Measurements from ENCODE around the gene ZNF778.

The ZNF778 gene

DNA sequence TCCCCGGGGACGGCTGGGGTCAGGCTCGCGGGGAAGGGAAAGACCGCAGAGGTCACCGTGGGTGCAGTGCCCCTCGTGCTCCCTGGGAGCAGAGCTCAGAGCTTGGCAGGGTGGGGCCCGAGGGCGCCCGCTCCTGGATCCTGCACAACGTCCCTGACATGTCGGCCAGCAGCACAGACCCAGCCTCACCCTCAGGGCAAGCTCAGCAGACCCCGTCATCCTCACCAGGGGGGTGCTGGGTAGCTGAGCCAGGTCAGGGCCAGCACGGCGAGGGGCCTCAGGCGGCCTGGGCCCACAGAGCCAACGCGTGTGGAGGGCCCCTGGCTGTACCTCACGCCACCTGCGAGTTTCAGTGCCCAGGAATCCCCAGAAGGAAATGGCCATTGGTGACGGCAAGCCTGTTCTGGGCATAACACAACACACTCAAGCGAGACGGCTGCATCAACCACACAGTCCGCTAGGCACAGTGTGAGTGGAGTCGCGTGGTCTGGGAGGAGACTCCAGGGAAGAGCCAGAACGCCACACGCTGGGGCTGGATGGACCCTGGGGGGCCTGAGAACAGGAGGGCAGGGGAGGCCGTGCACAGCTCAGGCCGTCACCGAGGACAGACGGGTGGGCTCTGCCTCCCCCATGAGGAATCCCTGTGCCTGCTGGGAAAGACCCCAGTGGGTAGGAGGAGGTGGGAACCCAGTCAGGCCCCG is 60.3 kb downstream of the ZNF778 start:
- no peak for TF ChIP-seq CTCF (IDR thresholded peaks at IDR 0.05; ENCODE audit: insufficient read depth, low read length, missing control alignments)
- ChIA-PET POLR2A (no interaction called here), CTCF (interaction anchor here (2.8 kb wide), 1 partner anchor 11 kb away, joined by 17 read pairs; no protein-coding TSS in a partner anchor)
- DNase-seq (ENCODE audit: low read depth, low spot score), result no peak
- H3K4me3 ChIP-seq (ENCODE audit: low read depth, low read length), result no peak overlapping the region

DNA sequence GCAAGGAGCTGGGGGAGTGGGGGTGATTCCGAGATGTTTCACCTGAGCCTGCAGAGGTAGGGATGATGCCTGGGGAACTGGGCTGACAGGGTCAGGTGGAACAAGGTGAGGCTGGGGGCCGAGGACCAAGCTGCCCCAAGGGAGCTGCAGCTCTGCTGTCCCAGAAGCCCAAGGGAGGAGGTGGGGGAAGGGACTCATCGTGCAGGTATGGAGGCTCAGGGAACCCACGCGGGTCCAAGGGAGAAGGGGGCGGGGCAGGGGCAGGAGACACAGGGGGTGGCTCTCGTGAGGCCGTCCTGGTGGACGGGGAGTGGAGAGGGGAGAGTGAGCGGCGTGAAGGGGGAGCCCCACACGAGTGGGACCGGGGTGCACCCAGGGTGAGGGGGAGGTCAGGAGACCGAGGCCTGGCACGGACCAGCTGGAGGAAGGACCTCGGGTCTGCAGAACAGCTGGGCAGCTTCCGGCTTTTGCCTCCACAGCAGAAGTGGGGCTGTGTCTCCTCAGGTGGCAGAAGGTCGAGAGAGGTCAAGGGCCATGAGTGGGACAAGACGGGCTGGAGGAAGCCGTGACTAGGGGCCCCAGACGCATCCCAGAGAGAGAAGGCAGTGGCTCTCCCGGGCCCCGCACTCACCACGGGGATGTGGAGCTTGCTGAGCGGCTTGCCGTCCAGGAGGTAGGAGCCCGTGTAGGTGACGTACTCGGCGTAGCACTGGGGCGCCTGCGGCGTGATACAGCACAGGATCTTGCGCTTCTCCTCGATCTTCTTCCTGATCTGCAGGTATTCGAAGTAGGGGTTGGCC is 61.1 kb downstream of the ZNF778 start:
- no peak overlapping the region for H3K4me3 ChIP-seq (ENCODE audit: low read depth, low read length)
- ChIA-PET POLR2A (no interaction called here), CTCF (interaction anchor here (2.8 kb wide), 1 partner anchor 10 kb away, joined by 17 read pairs; no protein-coding TSS in a partner anchor)
- DNase-seq (ENCODE audit: low read depth, low spot score), result no peak
- no peak for TF ChIP-seq CTCF (IDR thresholded peaks at IDR 0.05; ENCODE audit: insufficient read depth, low read length, missing control alignments)

DNA sequence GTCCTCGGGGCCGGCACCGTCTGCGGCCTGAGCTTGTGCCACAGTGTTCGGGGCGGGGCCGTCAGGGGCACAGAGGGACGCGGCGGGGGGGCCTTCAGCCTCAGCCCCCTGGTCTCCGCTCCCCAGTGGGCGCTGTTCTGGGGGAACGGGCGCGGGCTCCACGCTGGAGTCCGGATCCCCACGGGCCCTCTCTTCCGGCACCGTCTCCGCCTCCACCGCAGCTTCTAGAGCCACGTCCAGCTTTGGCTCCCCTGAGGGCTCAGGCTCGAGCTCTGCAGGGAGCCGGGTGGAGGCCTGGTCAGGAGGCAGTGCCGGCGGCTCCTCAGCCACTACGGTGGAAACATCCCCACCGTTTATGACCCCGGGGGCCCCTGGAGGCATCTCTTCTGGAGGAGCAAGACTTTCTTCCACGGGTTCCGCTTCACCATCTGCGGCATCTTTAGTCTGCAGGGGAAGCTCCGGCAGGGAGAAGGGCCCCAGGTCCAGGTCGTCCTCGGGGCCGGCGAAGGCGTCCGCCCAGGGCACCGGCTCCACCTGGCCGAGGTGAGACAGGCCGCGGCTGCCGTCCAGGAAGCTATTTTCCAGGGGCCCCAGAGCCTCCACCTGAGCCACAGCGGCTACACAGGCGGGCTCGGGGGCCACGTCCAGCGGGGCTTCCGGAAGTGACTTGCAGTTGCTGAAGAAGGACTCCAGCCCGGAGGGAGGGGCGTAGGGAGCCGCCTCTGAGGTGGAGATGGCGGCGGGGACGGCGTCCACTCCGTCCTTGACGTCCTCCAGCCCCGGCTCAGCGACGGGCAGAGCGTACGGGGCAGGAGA is 62.4 kb downstream of the ZNF778 start:
- CTCF ChIA-PET, result interaction anchor here (1.1 to 2.8 kb wide), 4 partner anchors 9 to 17 kb away, joined by 3 to 17 read pairs (median 5); no protein-coding TSS in a partner anchor
- TF ChIP-seq CTCF (IDR thresholded peaks at IDR 0.05; ENCODE audit: insufficient read depth, low read length, missing control alignments), result no peak
- DNase-seq (ENCODE audit: low read depth, low spot score), result no peak
- H3K4me3 ChIP-seq (ENCODE audit: low read depth, low read length), result no peak overlapping the region
- POLR2A ChIA-PET, result no interaction called here

GRCh38 chr16:89280546-89281188 is 63.2 kb downstream of the ZNF778 start:
- ChIA-PET POLR2A (no interaction called here), CTCF (interaction anchor here (1.1 to 2.1 kb wide), 4 partner anchors 8 to 17 kb away, joined by 3 to 6 read pairs (median 4); no protein-coding TSS in a partner anchor)
- TF ChIP-seq CTCF (IDR thresholded peaks at IDR 0.05; ENCODE audit: insufficient read depth, low read length, missing control alignments), result no peak
- no peak for DNase-seq (ENCODE audit: low read depth, low spot score)
- no peak overlapping the region for H3K4me3 ChIP-seq (ENCODE audit: low read depth, low read length)

DNA sequence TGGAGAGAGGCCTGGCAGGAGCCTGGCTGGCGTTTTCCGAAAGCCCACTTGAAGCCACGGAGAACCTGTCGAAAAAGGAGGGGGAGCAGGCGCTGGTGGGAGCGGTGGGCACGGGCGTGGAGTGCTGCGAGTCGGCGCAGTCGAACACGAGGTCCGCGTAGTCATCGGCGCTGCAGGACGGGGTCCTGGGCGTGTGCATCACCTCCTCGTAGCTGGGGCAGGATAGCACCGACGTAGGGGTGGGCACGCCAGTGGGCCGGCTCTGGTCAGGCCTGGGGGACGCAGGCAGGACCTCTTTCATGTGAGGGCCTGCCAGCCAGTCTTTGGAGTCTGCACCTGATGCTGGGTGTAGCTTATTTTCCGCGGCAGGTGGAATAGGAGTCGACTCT is 63.7 kb downstream of the ZNF778 start:
- no peak for DNase-seq (ENCODE audit: low read depth, low spot score)
- ChIA-PET CTCF (interaction anchor here (0.7 to 2.1 kb wide), 4 partner anchors 8 to 276 kb away, joined by 3 to 6 read pairs (median 4); no protein-coding TSS in a partner anchor), POLR2A (no interaction called here)
- TF ChIP-seq CTCF (IDR thresholded peaks at IDR 0.05; ENCODE audit: insufficient read depth, low read length, missing control alignments), result no peak
- H3K4me3 ChIP-seq (ENCODE audit: low read depth, low read length), result no peak overlapping the region
